Raji (cell line): Measurements from ENCODE around the gene ECI1.

Experiments
- POLR2A ChIP-seq: IDR thresholded peaks from 2 replicates; pipeline ENCODE4 v1.6.1; 2011; ENCODE audit warnings: low read depth, low read length, control low read depth; ENCODE audit not compliant: insufficient read depth

ECI1 gene

DNA sequence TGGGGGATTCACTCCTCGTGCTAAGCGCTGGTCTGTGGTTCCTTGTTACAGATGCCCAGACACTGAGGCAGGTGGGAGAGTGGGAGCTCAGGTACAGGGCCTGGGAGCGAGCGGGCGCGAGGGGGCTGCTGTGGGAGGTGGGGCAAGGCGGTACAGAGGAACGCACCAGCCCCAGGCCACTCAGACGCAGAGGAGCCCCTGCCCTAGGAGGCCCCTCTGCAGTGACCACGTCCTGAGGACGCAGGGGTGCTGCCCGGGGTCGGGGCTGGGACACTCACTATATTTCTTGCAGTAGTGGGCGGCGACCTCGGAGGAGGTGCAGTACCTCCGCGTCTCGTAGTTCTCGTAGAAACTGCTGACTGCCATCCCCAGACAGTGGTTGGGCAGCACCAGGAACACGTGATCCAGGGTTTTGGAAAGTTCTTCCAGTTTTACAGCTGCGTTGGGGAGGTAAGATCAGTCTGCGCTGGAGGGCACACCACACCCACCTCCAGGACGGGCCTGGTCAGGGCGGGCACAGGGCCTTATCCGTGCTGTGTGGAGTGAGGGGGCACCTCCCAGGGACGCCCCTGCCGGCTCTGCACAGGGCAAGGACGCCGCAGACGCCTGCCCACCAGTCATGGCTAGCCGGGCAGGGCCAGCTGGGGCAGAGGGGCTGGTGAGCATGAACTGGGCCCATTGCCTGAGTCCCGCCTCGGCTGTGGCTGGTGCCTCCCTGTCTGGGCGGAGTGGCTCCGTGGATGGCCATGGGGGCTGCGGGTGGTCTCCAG is 32.8 kb upstream of the ECI1 start:
- no peak for TF ChIP-seq POLR2A

- TF ChIP-seq POLR2A: no peak
Observed at GRCh38 chr16:2282866-2283555, 31.6 kb upstream of the ECI1 start.

DNA sequence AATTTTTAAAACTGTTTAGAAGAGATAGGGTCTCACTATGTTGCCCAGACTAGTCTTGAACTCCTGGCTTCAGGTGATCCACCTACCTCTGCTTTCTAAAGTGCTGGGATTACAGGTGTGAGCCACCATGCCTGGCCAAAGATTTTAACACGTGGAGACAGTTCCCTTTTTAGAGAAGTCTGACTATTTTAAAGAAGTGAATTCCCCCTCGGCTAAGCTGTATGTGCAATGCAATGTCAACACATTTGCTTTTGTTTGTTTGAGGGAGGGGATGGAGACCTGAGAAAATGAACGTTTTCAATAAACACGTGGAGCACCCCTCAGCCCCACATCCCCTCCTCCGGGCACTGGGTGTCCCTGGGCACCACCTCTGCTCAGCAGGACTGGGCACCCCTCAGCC is 30.9 kb upstream of the ECI1 start:
- no peak for TF ChIP-seq POLR2A

DNA sequence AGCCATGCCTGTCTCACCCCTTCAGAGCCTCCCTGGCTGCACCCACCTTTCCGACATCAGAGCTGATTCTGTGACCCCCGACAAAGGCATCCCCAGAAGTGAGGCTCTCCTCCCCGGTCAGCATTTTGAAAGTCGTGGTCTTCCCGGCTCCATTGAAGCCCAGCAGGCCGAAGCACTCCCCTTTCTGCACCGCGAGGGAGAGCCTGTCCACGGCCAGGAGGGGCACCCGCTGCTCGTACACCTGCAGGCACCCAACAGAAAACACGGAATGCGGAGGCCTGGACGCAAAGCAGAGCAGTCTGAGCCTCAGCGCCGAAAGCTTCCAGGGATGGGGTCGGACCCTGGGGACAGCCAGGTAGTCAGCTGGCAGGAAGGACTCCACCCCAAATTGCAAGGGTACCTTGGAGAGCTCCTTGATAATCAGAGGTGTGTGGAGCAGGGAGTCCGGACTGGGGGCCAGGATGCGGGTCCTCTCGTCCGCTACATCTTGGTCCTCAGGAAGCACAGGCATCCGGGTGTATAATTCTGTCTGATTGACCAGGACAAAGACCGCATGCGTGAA is 29.7 kb upstream of the ECI1 start:
- TF ChIP-seq POLR2A: no peak

DNA sequence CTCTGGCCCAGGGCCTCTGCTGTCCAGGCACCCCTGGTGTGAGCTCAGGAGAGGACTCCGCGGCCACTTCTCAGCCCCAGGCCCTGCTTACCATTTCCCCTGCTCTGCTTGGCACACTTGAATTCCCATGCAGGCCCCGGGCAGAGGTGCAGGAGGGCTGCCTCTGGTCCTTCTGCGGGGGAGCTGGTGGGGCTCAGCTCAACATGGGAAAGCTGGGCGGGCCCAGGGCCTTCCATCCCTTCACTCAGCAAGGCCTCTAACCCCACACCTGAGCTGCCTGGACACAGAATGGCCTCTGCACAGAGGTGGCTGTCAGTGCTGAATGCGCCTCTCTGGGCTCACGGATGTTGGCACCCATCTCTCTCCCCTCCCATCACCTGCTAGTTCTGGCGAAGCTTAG is 29.1 kb upstream of the ECI1 start:
- TF ChIP-seq POLR2A: no peak

- TF ChIP-seq POLR2A: no peak
Observed at GRCh38 chr16:2278956-2279800, 27.8 kb upstream of the ECI1 start.

- TF ChIP-seq POLR2A: no peak
Observed at GRCh38 chr16:2278272-2278608, 26.9 kb upstream of the ECI1 start.

- no peak for TF ChIP-seq POLR2A
Observed at GRCh38 chr16:2277466-2278271, 26.3 kb upstream of the ECI1 start.

- no peak for TF ChIP-seq POLR2A
Observed at GRCh38 chr16:2276368-2277195, 25.2 kb upstream of the ECI1 start.

GRCh38 chr16:2275476-2276367 is 24.3 kb upstream of the ECI1 start:
- TF ChIP-seq POLR2A: 0 out of 2 replicates have a peak, but pooled peaks have one; percentile 23

- no peak for TF ChIP-seq POLR2A
Observed at GRCh38 chr16:2273931-2274330, 22.5 kb upstream of the ECI1 start.

DNA sequence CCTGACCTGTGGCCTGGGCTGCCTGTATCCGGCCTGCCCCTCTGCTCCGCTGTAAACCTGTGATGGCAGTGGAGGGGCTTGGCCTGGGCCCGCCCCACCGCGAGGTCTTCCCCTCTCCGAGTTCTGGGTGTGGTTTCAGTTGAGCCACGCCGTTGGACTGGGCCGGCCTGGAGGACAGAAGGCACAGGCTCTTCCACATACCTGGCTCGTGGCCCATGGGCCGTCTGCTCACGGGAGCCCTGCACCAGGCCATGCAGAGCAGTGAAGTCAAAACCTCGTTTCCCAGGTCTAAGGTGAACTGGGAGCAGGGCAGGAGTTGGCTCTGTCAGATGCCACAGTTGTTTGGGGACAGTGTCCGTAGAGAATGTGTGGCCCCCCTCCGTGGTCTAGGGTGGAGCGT is 22.1 kb upstream of the ECI1 start:
- TF ChIP-seq POLR2A: no peak
